Cerebellar cortex (tissue), 1 donor: ENCODE results near the gene DBNDD2.

ENCODE experiments used
- DNase-seq: peaks from one replicate; pipeline ENCODE4 v3.0.0-alpha.2; 2015; ENCODE audit warnings: low spot score

The DBNDD2 gene

DNA sequence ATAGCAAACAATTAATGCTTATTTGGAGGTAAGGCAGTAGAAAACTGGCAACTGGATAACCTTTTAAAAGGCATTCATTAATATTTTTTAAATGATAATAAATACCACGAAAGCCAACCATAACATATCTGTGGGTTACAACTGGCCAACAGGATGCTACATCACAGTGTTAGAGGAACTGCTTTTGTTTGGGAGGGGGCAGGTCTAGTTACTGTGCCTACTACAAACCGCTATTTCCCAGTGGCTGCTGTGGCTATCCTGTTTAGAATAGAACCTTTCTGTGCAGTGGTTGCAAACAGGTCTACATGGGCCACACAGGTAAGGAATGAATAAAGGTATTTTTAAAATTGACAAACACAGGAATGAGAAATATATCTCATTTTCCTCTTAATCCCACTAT lies 8.8 kb downstream of the DBNDD2 start:
- DNase-seq, result no peak

DNA sequence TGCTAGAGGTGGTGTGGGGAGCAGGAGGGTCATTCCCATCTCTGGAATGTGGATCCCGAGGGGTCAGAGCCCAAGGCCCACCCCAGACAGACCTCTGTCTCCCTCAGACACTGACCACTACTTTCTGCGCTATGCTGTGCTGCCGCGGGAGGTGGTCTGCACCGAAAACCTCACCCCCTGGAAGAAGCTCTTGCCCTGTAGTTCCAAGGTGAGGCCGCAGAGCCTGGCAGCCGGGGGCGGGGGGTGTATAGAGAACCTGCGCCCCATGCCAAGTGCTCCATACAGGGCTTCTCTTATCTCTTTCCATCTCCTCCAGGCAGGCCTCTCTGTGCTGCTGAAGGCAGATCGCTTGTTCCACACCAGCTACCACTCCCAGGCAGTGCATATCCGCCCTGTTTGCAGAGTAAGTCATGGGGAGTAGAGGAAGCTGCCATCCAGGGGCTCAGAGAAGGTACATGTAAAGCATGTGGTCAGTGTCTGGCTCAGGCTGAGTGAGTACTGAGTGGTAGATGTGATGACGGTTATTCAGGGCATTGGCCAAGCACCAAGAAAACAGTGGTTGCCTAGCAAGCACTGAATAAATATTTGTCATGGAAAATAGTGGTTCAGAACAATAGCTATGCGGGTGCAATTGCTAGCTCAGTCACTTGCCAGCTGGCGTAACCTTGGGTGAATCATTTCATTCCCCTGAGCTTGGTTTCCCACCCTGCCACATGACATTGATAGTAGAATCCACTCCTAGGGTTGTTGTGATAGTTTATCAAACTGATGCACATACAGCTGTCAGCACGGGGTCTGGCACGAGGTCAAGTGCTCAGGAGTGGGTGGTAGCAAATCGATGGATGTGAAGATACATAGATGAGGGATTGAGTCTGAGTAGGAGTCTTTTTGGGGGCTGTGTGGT lies 11.4 kb downstream of the DBNDD2 start:
- DNase-seq, result no peak

GRCh38 chr20:45420125-45420524 lies 12.0 kb downstream of the DBNDD2 start:
- no peak for DNase-seq

- DNase-seq, result no peak
Measured at GRCh38 chr20:45423700-45424099, 15.6 kb downstream of the DBNDD2 start.

DNA sequence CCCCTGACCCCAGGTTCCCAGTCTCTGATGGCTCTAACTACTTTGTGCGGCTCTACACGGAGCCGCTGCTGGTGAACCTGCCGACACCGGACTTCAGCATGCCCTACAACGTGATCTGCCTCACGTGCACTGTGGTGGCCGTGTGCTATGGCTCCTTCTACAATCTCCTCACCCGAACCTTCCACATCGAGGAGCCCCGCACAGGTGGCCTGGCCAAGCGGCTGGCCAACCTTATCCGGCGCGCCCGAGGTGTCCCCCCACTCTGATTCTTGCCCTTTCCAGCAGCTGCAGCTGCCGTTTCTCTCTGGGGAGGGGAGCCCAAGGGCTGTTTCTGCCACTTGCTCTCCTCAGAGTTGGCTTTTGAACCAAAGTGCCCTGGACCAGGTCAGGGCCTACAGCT lies 17.5 kb downstream of the DBNDD2 start:
- DNase-seq, result no peak

DNA sequence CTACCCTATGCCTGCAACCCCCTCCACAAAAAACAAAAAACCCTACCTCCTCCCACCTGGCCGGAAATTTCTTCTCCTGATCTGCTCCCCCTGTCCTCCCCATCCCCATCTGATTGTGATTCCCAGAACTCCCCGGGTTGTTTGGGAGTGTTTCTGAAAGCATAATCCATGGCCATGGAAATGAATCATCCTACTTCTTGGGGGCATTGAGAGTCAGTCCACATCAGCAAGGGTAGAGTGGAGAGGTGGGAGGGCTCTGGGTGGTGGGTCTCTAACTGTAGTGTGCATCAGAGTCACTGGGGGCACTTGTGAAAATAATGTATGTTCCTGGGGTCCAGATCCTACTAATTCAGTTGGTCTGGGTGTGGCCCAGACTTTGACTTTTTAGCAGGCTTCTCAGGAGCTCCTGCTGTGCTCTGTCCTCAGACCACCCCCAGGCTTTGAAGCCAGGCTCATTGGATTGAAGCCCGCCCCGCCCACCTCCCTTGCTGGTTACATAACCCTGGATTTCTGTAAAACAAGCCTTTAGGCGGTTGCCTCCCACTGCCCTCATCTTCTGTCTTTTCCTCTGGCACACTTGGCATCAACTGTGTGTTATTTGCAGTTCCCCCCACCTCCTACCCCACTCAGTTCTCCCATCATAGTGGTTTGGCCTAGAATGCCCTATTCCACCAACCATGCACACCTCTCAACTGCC lies 18.4 kb downstream of the DBNDD2 start:
- no peak for DNase-seq

- no peak for DNase-seq
Measured at GRCh38 chr20:45427236-45428149, 19.4 kb downstream of the DBNDD2 start.

DNA sequence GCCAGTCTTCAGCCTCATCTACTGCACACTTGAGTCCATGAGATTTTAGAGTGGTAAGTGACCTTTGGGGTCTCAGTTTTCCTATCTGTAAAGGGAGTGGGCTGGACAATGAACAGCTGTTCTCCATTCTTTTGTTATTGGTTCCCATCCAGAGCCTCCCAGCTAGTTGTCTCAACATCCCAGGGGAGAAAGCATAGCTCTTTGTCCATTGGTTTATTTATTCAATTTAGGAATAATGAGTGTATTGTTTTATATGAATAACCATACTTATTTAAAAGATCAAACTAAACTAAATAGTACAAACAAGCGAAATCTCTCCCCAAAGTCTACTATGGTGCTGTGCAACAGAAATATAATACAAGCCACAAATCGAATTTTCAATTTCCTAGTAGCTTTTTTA lies 21.5 kb downstream of the DBNDD2 start:
- DNase-seq, result no peak

- no peak for DNase-seq
Measured at GRCh38 chr20:45432294-45432693, 24.2 kb downstream of the DBNDD2 start.

DNA sequence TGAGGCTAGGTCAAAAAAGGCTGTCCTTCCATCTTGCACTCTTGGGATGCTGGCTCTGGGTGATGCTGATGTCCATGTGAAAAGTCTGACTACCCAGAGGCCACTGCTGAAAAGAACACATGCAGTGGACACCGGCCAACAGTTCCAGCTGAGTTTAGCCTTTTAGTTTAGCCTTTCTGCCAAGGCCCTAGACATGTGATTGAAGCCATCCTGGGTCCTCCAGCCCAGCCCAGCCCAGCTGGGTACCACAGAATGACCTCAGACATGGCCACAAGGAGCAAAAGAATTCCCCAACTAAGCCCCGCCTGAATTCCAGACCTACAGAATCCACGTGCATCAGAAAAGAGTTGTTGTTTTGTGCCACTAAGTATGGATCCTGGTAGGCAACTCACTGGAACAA lies 25.2 kb downstream of the DBNDD2 start:
- DNase-seq, result peak; percentile 31

DNA sequence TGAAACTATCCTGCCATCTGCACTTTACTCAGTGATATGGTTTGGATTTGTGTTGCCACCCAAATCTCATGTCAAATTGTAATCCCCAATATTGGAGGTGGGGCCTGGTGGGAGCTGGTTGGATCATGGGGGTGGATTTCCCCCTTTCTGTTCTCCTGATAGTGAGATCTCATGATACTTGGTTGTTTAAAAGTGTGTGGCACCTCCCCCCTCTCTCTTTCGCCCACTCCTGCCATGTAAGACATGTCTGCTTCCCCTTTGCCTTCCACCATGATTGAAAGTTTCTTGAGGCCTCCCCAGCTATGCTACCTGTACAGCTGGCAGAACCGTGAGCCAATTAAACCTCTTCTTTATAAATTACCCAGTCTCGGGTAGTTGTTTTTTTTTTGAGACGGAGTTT lies 25.9 kb downstream of the DBNDD2 start:
- no peak for DNase-seq

DNA sequence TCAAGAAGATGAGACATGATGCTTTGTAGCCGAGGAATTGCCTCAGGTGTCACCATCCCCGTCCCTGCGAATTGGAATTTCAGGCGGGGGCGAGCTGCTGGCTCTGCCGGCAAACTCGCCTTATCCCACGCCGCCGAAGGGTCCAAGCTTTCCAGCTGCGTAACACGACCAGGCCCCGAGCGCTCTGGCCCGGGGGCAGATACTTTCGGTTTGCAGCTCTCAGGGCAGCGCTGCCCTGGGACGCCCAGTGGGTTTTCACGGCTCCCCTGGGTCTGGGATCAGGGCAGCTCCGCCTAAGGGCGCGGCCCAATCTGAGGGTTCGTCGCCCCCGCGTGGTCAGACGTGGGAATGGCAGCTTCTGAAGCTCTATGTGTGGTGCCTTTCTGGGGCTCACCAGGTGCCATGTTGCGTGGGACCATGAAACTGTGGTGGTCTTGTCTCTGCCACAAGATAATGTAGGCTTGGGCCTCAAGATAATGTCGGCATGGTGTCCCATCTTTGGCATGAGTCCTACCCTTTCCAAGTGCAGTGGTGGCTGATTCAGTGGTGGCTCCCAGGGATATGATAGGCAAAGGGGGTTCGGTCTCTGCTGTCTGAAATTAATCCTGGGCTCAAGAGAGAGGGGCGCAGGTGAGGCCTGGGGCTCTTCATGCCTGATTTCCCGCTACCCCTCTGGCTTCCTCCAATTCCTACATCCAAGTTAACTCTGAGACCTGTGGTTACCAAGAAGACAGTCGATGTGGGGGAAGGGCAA lies 28.8 kb downstream of the DBNDD2 start:
- peak; percentile 83 for DNase-seq

DNA sequence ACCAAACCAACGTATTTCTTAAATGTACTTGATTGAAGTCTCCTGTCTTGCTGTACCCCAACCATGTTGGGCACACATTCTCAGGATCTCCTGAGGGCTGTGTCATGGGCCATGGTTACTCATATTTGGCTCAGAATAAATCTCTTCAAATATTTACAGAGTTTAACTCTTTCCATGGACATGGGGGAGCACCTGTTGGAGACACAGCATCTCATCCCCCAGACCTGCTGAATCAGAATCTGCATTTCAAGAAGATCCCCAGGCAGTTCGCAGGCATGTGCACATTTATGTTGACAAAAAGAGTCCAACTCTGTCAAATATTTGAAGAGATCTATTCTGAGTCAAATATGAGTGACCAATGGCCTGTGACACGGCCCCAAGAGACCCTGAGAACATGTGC lies 32.3 kb downstream of the DBNDD2 start:
- DNase-seq, result no peak

GRCh38 chr20:45440891-45441685 lies 33.0 kb downstream of the DBNDD2 start:
- no peak for DNase-seq

- no peak for DNase-seq
Measured at GRCh38 chr20:45441746-45442145, 33.7 kb downstream of the DBNDD2 start.

GRCh38 chr20:45444050-45444449 lies 36.0 kb downstream of the DBNDD2 start:
- no peak for DNase-seq

- peak; percentile 23 for DNase-seq
Measured at GRCh38 chr20:45445805-45446562, 37.9 kb downstream of the DBNDD2 start.

DNA sequence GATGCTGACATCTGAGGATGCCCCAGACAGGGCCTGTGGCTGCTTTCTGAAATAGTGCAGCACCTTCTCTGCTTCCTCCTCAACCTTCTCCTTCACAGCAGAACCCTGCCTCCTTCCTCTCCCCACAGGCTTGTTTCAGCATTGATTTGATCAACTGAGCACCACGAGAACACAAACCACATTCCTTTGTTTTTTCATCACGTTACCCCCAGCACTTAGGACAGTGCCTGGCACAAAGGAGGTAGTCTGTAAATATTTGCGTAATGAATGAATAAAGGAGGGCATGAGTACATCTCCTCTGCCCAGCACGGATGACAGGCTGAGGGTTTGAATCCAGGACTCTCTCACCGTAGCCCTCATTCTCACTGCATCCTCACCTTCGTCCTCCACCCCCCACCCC lies 40.2 kb downstream of the DBNDD2 start:
- no peak for DNase-seq

- peak; percentile 32 for DNase-seq
Measured at GRCh38 chr20:45449528-45449927, 41.4 kb downstream of the DBNDD2 start.
